Gastrocnemius medialis (tissue), 4 donors: ENCODE results near the gene KIAA0930. TPM values are rescaled to one million over a fixed set of nuclear protein-coding genes. Genes with fewer than 3 reads are reported as not detected.

Experiments used
- ATAC-seq, 2 donors: fragments of 150-250 bp; one replicate each; pipeline ENCODE4 v1.9.1; 2016
- DNase-seq, 2 donors: peaks; one replicate each; pipeline ENCODE4 v3.0.0-alpha.2; 2019
- H3K27ac ChIP-seq, 4 donors: fragments of 200-600 bp; sonication (generic); 1 replicate in 1 of 4; 2 replicates in 3 of 4; pipeline ENCODE4 v1.5.1; 2016 to 2018; ENCODE audit warnings: mild to moderate bottlenecking in 2 of 4, moderate library complexity in 1 of 4
- H3K27me3 ChIP-seq, 3 donors: fragments of 200-600 bp; sonication (generic) in 2 of 3; 1 replicate in 1 of 3; 2 replicates in 2 of 3; pipeline versions ENCODE4 v1.5.1 to v1.6.0; 2016 to 2019; ENCODE audit warnings: mild to moderate bottlenecking in 1 of 3, moderate library complexity in 1 of 3
- H3K36me3 ChIP-seq, 2 donors: fragments of 200-600 bp; sonication (generic) in 1 of 2; one replicate each; pipeline ENCODE4 v1.5.1; 2017 to 2018
- H3K4me1 ChIP-seq, 2 donors: fragments of 200-600 bp; sonication (generic) in 1 of 2; one replicate each; pipeline ENCODE4 v1.5.1; 2016 to 2017; ENCODE audit warnings: mild to moderate bottlenecking in 2 of 2
- H3K4me3 ChIP-seq, 4 donors: fragments of 200-600 bp; sonication (generic) in 3 of 4; 1 replicate in 1 of 4; 2 replicates in 3 of 4; pipeline ENCODE4 v1.5.1; 2016 to 2019; ENCODE audit warnings: mild to moderate bottlenecking in 2 of 4
- H3K9me3 ChIP-seq, 3 donors: fragments of 200-600 bp; sonication (generic) in 2 of 3; 1 replicate in 1 of 3; 2 replicates in 2 of 3; pipeline ENCODE4 v1.5.1; 2016 to 2019
- POLR2A ChIP-seq, 2 donors: fragments of 450-650 bp; IDR thresholded peaks; one replicate each; pipeline ENCODE4 v1.6.1; 2017; ENCODE audit warnings: antibody characterized with exemption in 2 of 2, mild to moderate bottlenecking in 2 of 2, moderate library complexity in 2 of 2
- in situ Hi-C, 4 donors: fragments of 200-750 bp; cut with MboI; loops; one replicate each; pipeline versions ENCODE4 v1.15.0 to v1.8.0; 2017; ENCODE audit warnings: low sequenced_read_pairs in 4 of 4
- intact Hi-C: fragments of 100-400 bp; cut with DNase I; formaldehyde crosslinking; loops from one replicate; pipeline ENCODE4 v1.15.1; 2023; ENCODE audit warnings: low total_unique reads
- total RNA-seq, 4 donors: library from RNA; depleted of rRNA; stranded (reverse); fragments of >200 nt; gene quantifications; one replicate each; pipeline versions ENCODE4 v1.1.0 to v1.2.3, GENCODE V29; 2016
- TF ChIP-seq, protein P1 (sequence below), 5 experiments: fragments of 450-650 bp in 3 of 5; fragments of 200-600 bp in 2 of 5; sonication (generic) in 2 of 5; IDR thresholded peaks in 4 of 5; conservative IDR thresholded peaks in 1 of 5; 1 replicate in 4 of 5; 2 replicates in 1 of 5; pipeline ENCODE4 v1.5.1; 2016 to 2019; ENCODE audit warnings: antibody characterized with exemption in 5 of 5, mild to moderate bottlenecking in 3 of 5, moderate library complexity in 3 of 5

KIAA0930 gene
- total RNA-seq, 4 donors from 2014 or later = 45.1 to 99.9 (median 53.7) TPM

DNA sequence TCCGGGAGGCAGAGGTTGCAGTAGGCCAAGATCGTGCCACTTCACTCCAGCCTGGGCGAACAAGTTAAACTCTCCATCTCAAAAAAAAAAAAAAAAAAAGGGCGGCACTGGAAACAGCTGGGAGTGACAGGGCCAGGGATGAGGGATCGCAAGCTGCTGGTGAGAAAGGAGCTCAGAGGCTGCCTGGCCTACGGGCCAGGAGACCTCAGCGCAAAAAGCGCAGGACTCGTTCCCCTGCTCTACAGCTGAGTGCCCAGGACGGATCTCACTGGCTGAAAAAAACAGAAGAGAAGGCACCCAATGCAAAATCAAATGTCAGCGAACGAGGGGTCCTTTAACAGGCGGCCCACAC lies 77.6 kb downstream of the KIAA0930 start:
- Histone ChIP-seq H3K4me1 (peaks cover 34% of the 10 kb centered on the region in 2 donors), H3K27me3 (no peaks in the 10 kb centered on the region), H3K27ac (peak overlapping the region; percentile 88 to 93 (median 90)), H3K36me3 (peaks cover 0 to under 1% of the 10 kb centered on the region in 2 donors), H3K4me3 (peak overlapping the region; percentile 87 to 97 (median 91)), H3K9me3 (no peaks in the 10 kb centered on the region)
- ATAC-seq (peak; percentile 24 to 39), DNase-seq (no peak)
- TF ChIP-seq, protein P1, sequence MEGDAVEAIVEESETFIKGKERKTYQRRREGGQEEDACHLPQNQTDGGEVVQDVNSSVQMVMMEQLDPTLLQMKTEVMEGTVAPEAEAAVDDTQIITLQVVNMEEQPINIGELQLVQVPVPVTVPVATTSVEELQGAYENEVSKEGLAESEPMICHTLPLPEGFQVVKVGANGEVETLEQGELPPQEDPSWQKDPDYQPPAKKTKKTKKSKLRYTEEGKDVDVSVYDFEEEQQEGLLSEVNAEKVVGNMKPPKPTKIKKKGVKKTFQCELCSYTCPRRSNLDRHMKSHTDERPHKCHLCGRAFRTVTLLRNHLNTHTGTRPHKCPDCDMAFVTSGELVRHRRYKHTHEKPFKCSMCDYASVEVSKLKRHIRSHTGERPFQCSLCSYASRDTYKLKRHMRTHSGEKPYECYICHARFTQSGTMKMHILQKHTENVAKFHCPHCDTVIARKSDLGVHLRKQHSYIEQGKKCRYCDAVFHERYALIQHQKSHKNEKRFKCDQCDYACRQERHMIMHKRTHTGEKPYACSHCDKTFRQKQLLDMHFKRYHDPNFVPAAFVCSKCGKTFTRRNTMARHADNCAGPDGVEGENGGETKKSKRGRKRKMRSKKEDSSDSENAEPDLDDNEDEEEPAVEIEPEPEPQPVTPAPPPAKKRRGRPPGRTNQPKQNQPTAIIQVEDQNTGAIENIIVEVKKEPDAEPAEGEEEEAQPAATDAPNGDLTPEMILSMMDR (IDR thresholded peaks at IDR 0.05 in 4 of 5, conservative IDR thresholded peaks at IDR 0.05 in 1 of 5) = no peak
- TF ChIP-seq POLR2A (IDR thresholded peaks at IDR 0.05) = no peak
- intact Hi-C loops = loop anchor here (2.0 kb wide), 1 partner anchor 78 kb away; the partner anchor contains the start of gene KIAA0930
- in situ Hi-C loops = no loop called here

DNA sequence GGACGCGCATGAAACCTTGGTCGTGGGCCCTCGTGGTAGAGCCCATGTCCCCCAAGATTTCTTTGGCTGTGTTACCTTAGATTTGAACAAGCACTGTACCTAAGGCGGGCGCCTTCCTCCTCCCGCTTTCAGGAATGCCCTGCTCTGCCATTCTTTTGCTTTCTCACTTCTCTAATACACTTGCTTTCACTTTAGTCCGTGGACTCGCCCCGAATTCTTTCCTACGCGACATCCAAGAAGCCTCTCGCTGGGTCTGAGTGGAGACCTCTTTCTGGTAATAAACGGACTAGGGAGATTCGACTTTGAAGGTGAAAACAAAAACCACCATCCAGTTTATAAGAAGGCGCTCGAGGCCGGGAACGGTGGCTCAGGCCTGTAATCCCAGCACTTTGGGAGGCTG lies 78.2 kb downstream of the KIAA0930 start:
- peaks cover 0 to 3% of the 10 kb centered on the region in 2 donors for H3K36me3 ChIP-seq
- intact Hi-C loops = loop anchor here (2.0 kb wide), 1 partner anchor 78 kb away; the partner anchor contains the start of gene KIAA0930
- no peaks in the 10 kb centered on the region for H3K9me3 ChIP-seq
- TF ChIP-seq, protein P1 (IDR thresholded peaks at IDR 0.05 in 4 of 5, conservative IDR thresholded peaks at IDR 0.05 in 1 of 5) = no peak
- TF ChIP-seq POLR2A (IDR thresholded peaks at IDR 0.05) = no peak
- H3K4me1 ChIP-seq = peaks cover 34% of the 10 kb centered on the region in 2 donors
- ATAC-seq = no peak
- in situ Hi-C loops = no loop called here
- H3K27ac ChIP-seq = peak overlapping the region in 3 of 4 donors; percentile 88 to 93 (median 91)
- H3K27me3 ChIP-seq = no peaks in the 10 kb centered on the region
- H3K4me3 ChIP-seq = peak overlapping the region; percentile 87 to 97 (median 91)
- no peak for DNase-seq

DNA sequence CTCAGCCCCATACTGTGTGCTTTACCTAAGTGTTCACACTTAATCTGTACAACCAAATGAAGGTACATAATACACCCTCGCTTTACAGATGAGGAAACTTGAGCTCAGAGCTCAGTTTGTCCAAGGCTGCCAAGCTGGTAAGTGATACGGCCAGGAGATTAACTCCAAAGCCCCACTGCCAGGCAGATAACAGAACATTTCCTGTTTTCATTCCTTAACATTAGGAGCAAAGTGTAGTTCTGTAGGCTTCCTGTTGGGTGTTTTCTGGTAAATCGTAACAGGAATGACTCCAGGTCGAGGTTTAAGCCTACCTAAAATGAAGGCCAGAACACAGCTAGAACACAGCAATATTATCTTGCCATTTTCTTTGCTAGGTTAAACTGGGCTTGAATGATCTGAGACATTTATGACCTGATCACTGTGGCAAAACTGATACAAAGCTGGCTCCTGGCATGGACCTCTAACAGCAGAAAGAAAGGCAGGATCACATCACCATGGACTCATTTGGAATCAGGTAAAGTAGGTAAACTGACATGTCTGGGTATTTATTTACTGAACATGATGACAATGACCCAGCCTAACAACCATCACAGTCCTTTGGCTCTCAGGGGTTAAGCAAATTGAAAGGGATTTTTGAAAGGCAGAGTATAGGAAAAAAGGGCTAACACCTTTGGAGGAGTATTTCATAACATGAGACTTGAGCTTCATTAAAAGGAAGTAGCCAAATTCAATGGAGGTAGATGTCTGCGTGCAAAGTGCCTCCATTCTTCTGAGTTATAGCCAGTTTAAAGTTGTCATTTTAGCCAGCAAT lies 80.8 kb downstream of the KIAA0930 start:
- Histone ChIP-seq H3K27me3 (no peaks in the 10 kb centered on the region), H3K36me3 (peaks cover 0 to 5% of the 10 kb centered on the region in 2 donors), H3K27ac (peak overlapping the region; percentile 56 to 74 (median 60)), H3K9me3 (no peaks in the 10 kb centered on the region), H3K4me1 (peaks cover 23% of the 10 kb centered on the region in 2 donors), H3K4me3 (no peak overlapping the region)
- no peak for ATAC-seq
- intact Hi-C loops = no loop called here
- in situ Hi-C loops = no loop called here
- TF ChIP-seq, protein P1 (IDR thresholded peaks at IDR 0.05 in 4 of 5, conservative IDR thresholded peaks at IDR 0.05 in 1 of 5) = no peak
- TF ChIP-seq POLR2A (IDR thresholded peaks at IDR 0.05) = no peak
- DNase-seq = no peak

DNA sequence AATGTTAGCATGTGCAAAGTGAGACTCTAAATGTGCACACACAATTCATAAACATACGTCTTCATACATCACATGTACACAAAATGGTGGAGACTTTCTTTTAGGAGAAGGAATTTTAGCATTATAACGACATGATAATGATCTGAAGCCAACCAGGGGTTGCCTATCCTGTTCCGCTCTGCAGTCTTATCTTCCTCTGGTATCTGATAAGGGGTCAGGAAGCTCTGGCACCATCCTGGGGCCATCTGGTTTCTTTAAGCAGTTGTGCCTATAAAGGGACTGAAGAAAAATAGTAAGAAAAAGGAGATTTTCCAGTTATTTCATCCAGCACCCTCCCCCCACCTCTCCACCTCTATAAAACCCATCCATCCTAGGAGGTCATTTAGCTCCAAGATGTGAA lies 82.8 kb downstream of the KIAA0930 start:
- intact Hi-C loops (no loop called here), in situ Hi-C loops (no loop called here)
- no peak for ATAC-seq
- Histone ChIP-seq H3K9me3 (no peaks in the 10 kb centered on the region), H3K4me3 (no peak overlapping the region), H3K27me3 (no peaks in the 10 kb centered on the region), H3K4me1 (peaks cover 15 to 21% of the 10 kb centered on the region in 2 donors), H3K36me3 (peaks cover 0 to 5% of the 10 kb centered on the region in 2 donors), H3K27ac (peak overlapping the region; percentile 12 to 74 (median 45))
- no peak for DNase-seq
- no peak for TF ChIP-seq POLR2A (IDR thresholded peaks at IDR 0.05)
- TF ChIP-seq, protein P1 (IDR thresholded peaks at IDR 0.05 in 4 of 5, conservative IDR thresholded peaks at IDR 0.05 in 1 of 5) = no peak
